Measurements from ENCODE around the gene RELL2. TPM values are rescaled to one million over a fixed set of nuclear protein-coding genes. Genes with fewer than 3 reads are reported as not detected.

The RELL2 gene
- total and polyA plus RNA-seq, 7 donors, result 0.11 to 1.5 (median 0.62) TPM; not detected in 1

- no peak for DNase-seq
Observed at GRCh38 chr5:141680178-141680577, 43.4 kb downstream of the RELL2 start.

GRCh38 chr5:141680751-141681201, 44.0 kb downstream of the RELL2 start:
- WGBS, 3 donors, result 59 to 63% (median 63%) methylated on average over 5 to 6 of the region's 6 CpGs

More at GRCh38 chr5:141680178-141680577, 43.4 kb downstream of the RELL2 start:
- Histone ChIP-seq H3K4me3 (peak overlapping the region; percentile 65), H3K27me3 (ENCODE audit: insufficient read depth in 3 of 3, low read length in 2 of 3) (peaks cover 0 to 20% (median 1%) of the 10 kb centered on the region in 3 donors), H3K36me3 (ENCODE audit: insufficient read depth in 1 of 2, low read depth in 1 of 2) (no peaks in the 10 kb centered on the region), H3K4me1 (peaks cover 3% of the 10 kb centered on the region), H3K27ac (no peak overlapping the region), H3K9me3 (no peaks in the 10 kb centered on the region)
- WGBS, 3 donors, result 65 to 71% (median 69%) methylated on average over 16 of the region's 16 CpGs
- no peak for ATAC-seq
- intact Hi-C loops (cut with DNase I), result no loop called here
- no peak for TF ChIP-seq CTCF (IDR thresholded peaks at IDR 0.05)

GRCh38 chr5:141681295-141681694, 44.5 kb downstream of the RELL2 start:
- Histone ChIP-seq H3K27me3 (ENCODE audit: insufficient read depth in 3 of 3, low read length in 2 of 3) (peaks cover 0 to 20% (median 1%) of the 10 kb centered on the region in 3 donors), H3K4me3 (peak overlapping the region; percentile 65), H3K36me3 (ENCODE audit: insufficient read depth in 1 of 2, low read depth in 1 of 2) (no peaks in the 10 kb centered on the region), H3K9me3 (no peaks in the 10 kb centered on the region), H3K4me1 (peaks cover 3% of the 10 kb centered on the region), H3K27ac (peak overlapping the region; percentile 67)
- no peak for ATAC-seq
- no peak for TF ChIP-seq CTCF (IDR thresholded peaks at IDR 0.05)
- intact Hi-C loops (cut with DNase I), result no loop called here
- no peak for DNase-seq
- WGBS, 3 donors, result 70 to 79% (median 74%) methylated on average over 2 of the region's 2 CpGs

More at GRCh38 chr5:141680751-141681201, 44.0 kb downstream of the RELL2 start:
- Histone ChIP-seq H3K27me3 (ENCODE audit: insufficient read depth in 3 of 3, low read length in 2 of 3) (peaks cover 0 to 20% (median 1%) of the 10 kb centered on the region in 3 donors), H3K9me3 (no peaks in the 10 kb centered on the region), H3K4me1 (peaks cover 3% of the 10 kb centered on the region), H3K4me3 (peak overlapping the region; percentile 65), H3K36me3 (ENCODE audit: insufficient read depth in 1 of 2, low read depth in 1 of 2) (no peaks in the 10 kb centered on the region), H3K27ac (peak overlapping the region; percentile 67)
- intact Hi-C loops (cut with DNase I), result no loop called here
- ATAC-seq (peak; percentile 39 to 54 (median 44)), DNase-seq (peak in 1 of 2 donors; percentile 32)
- TF ChIP-seq CTCF (IDR thresholded peaks at IDR 0.05), result no peak

- peaks cover 3% of the 10 kb centered on the region for H3K4me1 ChIP-seq
- no peak for TF ChIP-seq CTCF (IDR thresholded peaks at IDR 0.05)
- intact Hi-C loops (cut with DNase I), result no loop called here
- peak; percentile 85 to 87 for DNase-seq
- H3K9me3 ChIP-seq, result no peaks in the 10 kb centered on the region
- WGBS, 3 donors, result 4 to 10% (median 7%) methylated on average over 36 to 77 of the region's 77 CpGs
- peaks cover 0 to 20% (median 1%) of the 10 kb centered on the region in 3 donors for H3K27me3 ChIP-seq (ENCODE audit: insufficient read depth in 3 of 3, low read length in 2 of 3)
- no peaks in the 10 kb centered on the region for H3K36me3 ChIP-seq (ENCODE audit: insufficient read depth in 1 of 2, low read depth in 1 of 2)
- H3K27ac ChIP-seq, result peak within 1 kb of the TSS; percentile 67
- peak; percentile 76 to 84 (median 80) for ATAC-seq
- H3K4me3 ChIP-seq, result peak within 1 kb of the TSS; percentile 65
Observed at GRCh38 chr5:141681695-141682641, 45.2 kb downstream of the RELL2 start, which contains the start of gene ARAP3. TSS of gene ARAP3 (minus strand) at chr5:141682230. CDS start at chr5:141680486, 1,744 bp downstream.

Measured in psoas muscle (tissue), 8 donors.